ENCODE measurements around the gene IL2RA.

DNA sequence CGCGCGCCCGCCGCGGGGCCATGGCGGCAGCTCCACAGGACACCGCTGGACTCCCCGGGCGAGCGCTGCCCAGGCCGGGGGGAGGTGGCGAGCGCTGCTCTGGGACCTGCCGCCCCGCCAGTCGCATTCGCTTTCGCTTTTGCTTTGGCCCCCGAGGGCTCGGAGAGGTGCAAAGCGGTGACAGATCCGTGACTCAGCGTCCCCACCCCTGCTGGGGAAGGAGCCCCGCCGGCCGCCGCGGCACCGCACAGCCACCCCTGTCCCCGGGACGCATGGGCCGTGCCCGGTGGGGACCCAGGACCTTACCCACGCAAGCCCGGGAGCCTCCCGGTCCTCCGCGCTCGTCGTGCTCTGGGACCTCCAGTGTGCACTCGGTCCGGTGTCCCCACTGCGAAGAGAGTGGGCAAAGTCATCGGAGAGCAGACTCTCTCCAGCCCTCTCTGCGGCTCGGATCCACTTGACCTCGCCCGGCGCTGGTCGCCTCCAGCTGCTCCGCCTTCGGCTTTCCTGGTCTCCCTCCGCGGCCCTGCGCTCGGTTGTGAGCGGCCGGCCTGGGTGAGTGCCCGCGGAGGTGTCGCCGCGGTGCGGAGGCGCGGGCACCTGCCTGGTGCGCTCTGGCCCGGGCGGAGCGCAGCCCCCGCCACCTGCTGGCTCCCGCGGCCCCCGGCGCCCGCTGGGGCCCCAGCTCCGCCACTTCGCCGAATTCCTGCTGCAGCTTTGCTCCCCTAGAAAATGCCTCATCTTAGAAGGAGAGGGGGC, 84.5 kb downstream of the IL2RA start, which contains the start of gene IL15RA:
- TF ChIP-seq POLR2AphosphoS5 (IDR thresholded peaks at IDR 0.05; ENCODE audit: borderline replicate concordance, low read depth, low read length): no peak
- peak; percentile 65 for TF ChIP-seq EZH2 (IDR thresholded peaks at IDR 0.05)
